ENCODE results near the gene SPEF2.
A peak's percentile ranks its signal among the peaks of the same experiment; 100 is the strongest.

The SPEF2 gene

DNA sequence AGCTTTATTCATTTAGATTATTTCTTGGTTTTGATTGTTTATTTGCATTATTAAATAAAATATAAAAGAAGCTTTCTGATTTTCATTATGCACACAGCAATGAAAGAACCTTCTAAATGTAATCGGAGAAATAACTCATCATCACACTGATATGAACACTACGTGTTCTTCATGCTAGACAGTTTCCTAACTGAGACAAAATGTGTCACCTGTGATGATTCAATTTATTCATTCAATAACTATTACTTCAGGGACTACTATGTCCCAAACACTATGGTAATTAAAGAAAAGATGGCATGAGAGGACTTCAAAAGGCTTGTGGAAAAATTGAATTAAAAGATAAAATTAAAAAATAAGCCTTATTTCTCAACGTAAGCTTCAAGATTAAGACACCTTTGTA, 118.1 kb downstream of the SPEF2 start:
- DNase-seq = no peak

DNA sequence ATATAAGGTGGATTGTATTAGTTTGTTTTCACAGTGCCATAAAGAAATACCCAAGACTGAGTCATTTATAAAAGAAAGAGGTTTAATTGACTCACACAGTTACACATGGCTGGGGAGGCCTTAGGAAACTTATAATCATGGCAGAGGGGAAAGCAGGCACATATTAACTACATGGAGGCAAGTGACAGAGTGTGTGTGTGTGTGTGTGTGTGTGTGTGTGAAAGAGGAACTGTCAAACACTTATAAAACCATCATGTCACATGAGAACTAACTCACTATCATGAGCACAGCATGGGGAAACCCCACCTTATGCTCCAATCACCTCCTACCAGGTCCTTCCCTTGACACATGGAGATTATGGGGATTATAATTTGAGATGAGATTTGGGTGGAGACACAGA, 118.6 kb downstream of the SPEF2 start:
- no peak for DNase-seq

DNA sequence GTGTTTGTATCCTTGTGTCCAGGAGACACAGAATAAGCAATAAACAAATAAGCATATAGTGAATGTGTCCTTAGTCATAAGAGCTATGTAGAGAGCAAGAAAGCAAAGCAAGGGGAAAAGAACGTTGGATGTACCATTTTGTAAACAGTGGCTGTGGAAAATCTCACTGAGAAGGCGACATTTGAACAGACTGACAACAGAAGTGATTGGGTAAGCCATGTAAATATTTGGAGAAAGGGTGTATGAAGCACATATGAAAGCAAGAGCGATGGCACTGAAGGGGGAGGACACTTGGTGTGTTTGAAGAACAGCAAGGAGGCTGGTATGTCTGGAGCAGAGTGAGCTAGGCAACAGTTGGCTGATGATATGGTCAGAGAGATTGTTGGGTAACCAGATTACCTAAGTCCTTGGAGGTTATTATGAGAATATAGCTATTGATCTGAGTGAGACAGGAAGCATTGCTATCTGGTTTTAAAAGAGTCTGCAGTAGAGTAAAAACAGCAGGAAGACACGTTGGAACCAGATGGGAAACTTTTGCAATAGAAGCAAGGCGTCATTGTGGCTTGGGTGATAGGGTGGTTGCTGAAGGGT, 123.6 kb downstream of the SPEF2 start:
- DNase-seq = no peak

DNA sequence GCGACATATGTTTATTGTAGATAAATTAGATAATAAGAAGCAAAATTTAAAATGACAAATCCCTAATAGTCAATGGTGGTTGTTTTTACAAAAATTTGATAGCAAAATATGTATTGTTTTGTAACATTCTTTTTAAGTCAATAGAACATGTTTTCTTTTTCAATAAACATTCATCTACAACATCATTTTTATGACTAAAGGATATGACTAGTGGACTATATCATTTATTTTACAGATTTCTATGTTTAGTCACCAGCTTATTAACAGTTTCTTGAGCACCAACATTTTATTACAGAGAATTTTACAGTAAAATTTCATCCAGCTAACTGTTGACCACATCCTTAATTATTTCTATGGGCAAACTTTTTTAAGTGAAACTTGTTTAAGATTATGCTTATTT, 124.3 kb downstream of the SPEF2 start:
- no peak for DNase-seq

DNA sequence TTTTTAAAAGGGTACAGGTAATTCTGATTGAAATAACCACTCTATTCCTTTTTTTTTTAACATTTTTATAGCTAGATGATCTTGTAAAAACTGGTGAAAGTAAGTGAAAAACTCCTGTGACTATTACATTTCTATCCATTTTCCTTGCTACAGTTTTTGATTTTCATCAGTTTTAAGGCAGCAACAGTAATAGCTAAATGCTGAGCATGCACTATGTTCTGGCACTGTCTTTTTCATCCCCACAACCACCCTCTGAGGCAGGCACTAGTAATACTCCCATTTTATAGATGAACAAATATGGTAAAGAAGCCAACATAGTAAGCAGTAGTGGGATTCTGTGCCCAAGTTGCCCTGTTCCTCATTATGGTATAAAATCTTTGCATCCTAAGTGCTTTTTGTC, 126.0 kb downstream of the SPEF2 start:
- DNase-seq = no peak

DNA sequence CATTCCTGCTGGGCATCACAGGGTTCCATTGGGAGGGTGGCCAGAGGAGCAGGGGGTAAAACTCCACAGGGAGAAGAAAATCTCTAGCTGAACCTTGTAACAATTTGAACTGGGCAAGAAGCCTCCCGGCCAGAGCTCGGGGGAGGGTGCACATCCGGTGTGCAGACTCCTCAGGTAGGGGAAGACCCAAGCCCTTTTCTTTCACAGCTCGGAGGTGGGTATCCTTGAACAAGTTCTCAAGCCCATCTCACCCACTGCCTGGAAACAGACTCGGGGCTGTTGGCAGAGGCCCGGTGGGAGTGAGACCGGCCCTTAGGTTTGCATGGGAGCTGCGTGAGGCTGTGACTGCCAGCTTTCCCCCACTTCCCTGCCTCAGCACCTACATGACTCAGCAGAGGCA, 127.5 kb downstream of the SPEF2 start:
- no peak for DNase-seq

DNA sequence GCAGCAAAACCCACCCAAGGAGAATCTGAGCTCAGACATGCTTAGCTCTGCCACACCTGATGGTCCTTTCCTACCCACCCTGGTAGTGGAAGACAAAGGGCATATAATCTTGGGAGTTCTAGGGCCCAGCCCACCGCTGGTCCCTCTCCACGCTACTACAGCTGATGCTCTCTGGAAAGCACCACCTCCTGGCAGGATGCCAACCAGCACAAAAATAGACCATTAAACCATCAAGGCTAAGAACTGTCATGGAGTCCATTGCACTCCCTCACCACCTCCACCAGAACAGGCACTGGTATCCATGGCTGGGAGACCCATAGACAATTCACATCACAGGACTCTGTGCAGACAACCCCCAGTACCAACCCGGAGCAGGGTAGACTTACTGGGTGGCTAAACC, 128.0 kb downstream of the SPEF2 start:
- DNase-seq = no peak

DNA sequence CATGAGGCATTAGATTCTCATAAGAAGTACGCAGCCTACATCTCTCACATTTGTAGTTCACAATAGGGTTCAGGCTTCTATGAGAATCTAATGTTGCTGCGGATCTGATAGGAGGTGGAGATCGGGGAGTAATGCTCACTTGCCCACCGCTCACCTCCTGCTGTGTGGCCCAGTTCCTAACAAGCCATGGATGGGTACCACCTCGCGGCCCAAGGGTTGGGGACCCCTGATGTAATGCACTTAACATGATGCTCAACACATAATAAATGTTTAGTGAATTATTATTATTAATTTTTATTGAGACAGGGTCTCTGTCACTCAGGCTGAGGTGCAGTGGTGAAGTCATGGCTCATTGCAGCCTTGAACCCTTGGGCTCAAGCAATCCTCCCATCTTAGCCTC, 134.3 kb downstream of the SPEF2 start:
- DNase-seq = no peak

DNA sequence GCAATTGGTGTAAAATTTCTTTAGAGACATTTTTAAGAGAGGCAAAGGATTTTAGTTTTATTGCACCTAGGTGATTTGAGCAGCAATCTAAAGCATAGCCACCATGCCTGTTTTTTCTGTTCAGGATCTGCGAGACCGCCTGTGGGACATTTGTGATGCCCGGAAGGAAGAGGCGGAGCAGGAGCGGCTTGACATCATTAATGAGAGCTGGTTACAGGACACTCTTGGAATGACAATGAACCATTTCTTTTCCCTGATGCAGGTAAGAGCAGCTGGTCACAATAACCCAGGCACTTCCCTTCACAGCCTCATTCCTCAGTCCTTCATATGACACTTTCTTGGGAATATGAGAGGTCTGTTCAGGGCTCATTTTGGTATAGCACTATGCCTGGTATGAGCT, 135.8 kb downstream of the SPEF2 start:
- DNase-seq = no peak

DNA sequence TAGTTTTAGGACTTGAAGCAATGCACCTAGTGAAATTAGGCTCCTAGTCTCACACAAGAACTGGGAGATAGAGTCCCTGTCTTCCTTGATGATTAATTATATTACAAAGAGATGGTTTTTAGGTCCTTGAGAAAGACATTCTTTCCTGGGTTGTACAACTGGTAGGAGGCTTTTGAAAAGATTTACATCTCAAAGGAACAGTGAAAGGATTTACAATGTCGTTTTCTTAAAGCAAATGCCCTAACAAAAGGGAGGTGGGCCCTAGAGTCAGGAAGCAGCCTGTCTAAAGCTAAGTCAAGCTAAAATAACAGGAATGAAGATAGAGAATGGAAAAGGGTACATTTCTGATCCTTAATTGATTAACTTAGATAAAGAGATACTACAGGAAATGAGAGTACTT, 136.8 kb downstream of the SPEF2 start:
- DNase-seq = no peak

DNA sequence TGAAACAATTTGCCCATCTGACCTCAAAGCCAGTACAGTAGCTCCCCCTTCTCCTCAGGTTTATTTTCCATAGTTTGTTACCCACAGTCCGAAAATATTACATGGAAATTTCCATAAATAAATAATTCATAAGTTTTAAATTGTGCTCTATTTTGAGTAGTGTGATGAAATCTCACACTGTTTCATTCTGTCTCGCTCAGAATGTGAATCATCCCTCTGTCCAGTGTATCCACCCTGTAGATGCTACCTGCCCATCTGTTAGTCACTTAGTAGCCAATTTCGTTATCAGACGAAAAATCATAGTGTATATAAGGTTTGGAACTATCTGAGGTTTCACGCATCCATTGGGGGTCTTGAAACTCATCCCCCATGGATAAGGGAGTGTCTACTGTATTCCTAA, 138.3 kb downstream of the SPEF2 start:
- DNase-seq = no peak

DNA sequence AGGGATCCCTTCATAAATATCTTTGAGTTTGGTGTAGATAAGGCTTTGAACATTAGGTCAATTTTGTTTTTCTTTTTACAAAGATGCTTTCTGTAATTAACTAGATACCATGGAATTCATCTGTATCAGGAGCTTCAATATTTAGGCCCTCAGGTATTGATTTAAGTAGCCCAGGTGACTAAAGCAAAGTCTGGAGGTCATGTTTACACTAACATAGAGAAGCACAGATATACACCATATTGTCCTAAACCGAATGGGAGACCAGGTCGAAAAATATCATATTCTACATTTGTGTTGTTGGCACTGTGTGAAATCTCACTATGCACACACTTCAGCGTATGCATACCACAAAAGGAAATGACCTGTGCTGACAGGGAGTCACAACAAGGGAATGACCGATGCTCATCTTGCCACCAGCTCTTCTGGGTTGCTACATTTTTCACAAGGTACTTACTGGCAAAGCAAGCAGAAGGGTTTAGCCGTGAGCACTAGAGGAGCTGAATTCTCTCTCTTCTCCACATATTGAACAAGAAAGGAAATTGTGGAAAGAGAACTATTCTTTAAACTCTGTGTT, 140.6 kb downstream of the SPEF2 start:
- no peak for DNase-seq

DNA sequence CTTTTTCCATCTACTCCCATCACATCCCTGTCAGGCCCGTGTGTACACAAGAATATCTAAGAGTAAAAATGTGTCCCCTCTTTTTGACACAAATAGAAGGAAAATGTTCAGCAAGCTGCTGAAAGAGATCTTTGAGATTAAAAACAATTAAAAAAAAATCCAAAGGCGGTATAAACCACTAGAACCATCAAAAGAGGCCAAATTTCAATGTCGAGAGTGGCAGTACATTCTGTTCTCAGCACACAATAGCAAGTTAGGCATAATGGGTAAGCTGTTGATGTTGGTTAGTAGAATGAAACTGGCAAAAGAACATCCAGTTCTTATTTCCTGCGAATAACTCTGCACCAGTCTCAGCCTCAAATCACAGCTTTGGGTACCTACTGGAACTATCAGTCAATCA, 143.9 kb downstream of the SPEF2 start:
- no peak for DNase-seq

DNA sequence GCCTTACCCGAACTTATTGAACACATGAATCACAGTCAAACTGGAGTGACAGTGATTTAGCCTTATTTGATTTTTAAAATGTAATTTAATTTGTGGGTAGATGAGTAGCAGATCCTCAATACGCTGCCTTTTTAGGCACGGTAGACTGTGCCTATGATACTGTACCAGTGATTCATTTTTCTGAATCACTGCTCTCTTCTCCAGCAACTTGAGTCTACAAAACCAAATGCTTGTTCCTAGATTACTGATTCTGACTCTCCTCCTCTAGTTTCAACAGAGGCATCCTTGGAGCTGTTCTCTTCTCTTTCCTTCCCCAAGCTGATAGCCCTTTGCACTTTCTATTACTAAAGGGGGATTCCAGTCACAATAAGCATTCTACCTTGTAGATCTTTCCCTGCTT, 144.7 kb downstream of the SPEF2 start:
- no peak for DNase-seq

DNA sequence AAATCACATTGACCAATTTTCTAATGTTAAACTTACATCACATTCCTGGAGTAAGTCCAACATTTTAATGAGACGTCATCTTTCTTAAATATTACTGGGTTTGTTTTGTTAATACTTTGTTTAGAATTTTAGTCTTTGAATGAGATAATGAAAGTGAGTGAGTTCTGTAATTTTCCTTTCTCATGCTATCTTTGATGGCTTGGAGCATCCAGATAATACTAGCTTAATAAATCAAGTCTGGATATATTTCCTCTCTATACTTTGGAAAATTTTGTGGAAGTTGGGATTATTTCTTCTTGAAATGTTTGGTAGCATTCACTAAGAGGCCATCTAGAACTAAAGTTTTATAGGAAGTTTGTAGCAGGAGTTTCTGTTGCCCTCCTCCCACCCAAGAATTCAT, 148.3 kb downstream of the SPEF2 start:
- DNase-seq = no peak

DNA sequence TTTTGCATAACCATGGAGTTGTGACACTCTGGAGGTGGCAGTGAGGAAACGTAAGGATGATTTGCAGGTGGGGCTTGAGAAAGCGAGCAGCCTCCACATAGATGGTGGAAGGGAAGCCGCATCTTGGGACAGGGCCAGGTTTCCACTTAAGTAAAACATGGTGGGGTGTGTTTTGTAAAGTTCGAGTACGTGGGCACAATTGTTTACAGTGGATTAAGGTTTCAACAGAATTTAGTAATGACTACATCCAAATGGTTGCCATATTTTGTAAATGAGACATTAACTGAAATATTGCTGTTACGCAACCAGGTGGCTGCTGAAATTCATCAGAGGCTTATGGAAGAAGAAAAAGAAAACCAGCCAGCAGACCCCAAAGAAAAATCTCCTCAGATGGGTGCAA, 153.6 kb downstream of the SPEF2 start:
- DNase-seq = no peak

DNA sequence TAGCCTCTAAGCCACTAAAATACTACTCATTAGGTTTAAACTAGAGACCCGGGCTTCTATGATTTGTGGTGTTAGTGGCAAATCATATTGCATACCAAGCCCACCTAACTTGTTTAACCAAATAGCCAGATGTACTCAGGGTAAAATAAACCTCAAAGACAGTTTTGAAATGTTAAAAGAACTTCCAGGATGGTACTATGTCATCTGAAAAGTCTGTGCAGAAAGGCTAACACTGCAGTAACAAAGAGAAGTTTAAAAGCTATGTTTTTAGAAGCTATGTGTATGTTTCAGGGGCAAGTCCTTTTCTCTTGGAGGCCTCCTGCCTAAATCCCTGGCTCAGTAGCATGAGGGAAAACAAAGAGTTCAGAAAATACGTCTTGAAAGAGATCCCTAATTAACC, 154.2 kb downstream of the SPEF2 start:
- DNase-seq = no peak

DNA sequence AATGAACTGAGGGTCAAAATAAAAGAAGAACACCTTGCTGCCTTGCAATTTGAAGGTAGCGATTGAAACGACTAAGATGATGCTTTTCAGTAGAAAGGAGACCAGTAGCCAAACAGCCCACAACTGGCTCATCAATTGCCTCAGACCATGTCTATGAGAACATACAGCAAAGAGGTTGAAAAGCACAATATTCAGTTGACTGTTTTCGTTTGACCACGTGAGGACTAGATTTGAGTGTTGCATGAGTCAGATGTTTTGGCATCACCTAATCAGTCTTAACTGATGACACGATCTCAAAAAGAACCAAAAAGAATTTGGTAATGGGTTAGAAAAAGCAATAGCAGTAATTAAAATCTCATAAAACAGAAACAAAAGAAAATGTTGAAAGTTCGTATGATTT, 156.3 kb downstream of the SPEF2 start:
- DNase-seq = no peak

DNA sequence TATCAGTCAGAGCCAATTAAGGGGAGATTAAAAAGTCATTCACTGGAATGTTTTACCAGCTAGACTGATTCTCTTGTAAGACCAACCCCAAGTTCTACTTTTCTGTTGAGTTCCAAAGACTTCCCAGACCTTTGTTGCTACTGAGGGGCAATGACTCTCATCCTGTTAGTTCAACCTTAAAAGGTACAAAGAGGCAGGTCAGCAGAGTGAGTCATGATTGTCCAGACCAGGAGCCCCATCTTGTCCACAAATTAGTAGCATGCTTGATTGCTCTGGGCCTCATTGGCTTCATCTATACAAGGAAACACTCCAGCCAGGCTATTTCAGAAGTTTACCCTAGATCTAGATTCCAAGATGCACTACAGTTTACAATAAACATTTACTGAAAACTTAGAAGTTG, 159.1 kb downstream of the SPEF2 start:
- no peak for DNase-seq

DNA sequence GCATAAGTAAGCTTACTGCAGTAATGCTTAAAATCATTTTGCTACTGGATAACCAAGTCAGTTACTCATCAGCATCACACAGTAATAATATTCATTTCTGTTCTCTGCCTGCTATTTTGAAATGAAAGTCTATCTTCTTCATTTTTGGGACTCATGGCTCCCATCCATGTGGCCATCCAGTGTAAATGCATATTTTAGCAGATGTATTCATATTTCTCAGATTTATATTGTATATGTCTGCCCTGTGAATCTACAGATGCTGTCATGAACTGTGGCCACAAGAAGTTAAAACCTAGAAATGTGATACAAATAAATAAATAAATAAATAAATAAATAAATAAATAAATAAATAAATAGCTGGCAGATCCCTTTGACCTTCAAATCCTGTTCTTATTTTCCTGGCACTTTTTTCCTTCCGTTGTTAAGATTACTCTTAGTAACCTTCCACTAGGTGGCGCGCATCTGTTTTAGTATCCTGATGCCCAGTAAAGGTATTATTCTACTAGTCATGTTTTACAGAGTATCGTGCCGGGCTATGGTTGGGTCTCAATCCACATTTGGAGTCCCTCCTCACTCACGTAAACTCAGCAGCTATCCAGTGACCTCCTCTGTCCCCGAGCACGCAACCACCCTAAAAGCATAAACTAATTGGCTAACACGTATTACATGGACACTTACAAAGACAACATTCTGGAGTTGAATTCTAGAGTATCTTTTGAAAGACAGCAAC, 159.9 kb downstream of the SPEF2 start:
- DNase-seq = peak; percentile 2

DNA sequence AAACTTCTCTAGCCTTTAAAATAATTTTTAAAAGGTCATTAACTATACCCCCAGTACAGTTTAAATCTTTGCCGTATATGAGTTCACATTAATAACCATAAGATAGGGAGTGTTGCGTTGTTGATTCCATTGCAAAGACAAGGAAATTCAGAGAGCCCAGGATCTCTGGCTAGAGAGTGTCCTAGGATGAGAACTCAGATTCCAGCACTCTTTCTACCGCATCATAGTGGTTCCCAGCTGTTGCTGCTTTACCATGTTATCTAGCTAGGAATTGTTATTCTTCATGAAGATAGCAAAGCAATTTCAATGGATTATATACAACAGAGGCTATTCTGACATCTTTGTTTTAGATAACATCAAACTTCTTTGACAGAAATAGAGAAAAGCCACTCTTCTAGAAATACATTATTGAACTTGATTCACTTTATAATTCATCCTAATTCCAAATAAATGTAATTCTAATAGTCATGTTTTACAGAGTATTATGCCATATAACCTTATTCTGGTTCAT, 160.7 kb downstream of the SPEF2 start:
- no peak for DNase-seq

DNA sequence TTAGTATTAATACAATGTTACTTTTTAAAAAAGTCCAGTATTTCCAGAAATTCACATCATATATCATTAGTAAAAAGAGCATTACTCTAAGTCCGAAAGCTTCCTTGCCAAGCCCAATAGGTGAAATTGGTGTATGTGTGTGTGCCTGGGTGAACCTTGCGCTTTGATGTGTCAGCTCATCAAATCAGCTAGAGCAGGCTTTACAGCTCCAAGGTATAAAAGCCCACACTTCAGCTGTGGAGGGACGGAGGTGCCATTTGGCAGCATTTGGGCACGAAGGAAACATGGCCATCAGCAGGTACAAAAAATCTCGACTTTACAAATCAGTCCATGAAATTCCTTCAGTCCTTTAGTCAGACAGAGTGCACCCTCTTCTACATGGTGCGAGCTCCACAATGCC, 162.6 kb downstream of the SPEF2 start:
- DNase-seq = no peak

DNA sequence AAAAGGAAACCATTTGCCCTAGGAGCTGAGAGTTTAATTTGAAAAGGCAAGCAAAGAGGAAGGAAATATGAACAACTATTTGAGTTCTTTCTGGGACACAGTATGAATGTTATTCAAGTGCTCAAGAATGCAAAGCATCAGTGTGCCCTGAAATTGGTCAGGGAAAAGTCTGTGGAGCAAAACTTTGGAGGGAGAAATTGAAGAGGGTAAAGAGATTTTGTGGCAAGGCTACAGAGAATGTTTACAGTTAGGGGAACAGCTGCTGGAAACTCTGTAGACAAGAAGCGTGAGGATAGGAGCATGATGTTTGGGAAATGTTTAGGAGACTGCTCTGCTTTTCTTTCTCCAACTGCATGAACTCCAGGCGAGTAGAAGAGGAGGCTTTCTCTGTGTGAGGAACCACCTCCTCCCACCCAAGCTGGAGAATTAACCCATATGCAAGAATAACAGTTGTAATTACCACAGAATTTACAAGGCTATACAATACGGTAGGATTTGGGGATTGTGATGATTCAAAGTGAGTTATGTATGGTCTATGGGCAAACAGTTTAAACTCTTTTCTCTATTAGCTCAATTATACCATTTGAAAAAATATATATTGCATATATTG, 163.6 kb downstream of the SPEF2 start:
- no peak for DNase-seq

DNA sequence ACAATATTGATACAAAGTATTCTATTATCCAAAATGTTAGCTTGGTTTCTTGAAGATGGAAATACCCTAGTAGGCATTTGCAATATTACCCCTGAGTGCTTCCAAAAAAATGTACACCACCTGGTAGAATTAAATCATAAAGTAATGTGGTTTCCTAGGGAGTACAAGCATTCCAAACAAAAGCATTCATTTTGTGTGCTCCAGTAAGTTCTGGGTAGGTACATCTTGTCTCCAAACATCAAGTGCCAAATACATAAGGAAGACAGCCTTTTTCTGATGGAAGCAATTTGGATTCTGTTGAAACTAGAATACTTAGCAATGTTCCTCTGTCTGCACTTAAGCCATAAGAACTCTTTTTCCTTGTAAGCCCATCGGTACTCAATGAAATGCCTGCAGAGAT, 165.9 kb downstream of the SPEF2 start:
- DNase-seq = no peak
